ENCODE measurements around the gene FAM170B.

The FAM170B gene

DNA sequence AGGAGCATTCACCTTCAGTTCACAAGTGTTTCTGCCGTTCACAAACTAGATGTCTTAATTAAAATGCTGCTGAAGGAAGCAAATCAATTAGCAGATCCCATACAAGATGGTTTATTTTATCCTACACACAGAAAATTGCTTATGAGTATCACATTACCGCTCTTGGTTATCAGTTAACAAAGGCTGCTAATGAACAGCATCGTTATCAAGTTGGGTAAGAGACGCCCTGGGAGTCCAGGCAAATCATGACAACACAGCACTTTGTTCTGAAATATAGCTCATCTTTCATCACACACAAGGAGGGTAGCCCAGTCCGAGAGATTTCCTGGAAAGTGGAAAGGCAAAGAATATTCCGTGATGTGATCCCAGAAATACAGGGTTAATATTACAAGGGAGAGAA lies 20.8 kb upstream of the FAM170B start:
- H3K27ac ChIP-seq = no peak overlapping the region
- no peak for TF ChIP-seq ZFX (IDR thresholded peaks at IDR 0.05)
- no peak for TF ChIP-seq CTCF (conservative IDR thresholded peaks at IDR 0.05)

GRCh38 chr10:49153971-49154370 lies 20.1 kb upstream of the FAM170B start:
- no peak for TF ChIP-seq CTCF (conservative IDR thresholded peaks at IDR 0.05)
- TF ChIP-seq ZFX (IDR thresholded peaks at IDR 0.05) = no peak
- H3K27ac ChIP-seq = no peak overlapping the region

GRCh38 chr10:49153115-49153514 lies 19.3 kb upstream of the FAM170B start:
- no peak overlapping the region for H3K27ac ChIP-seq
- TF ChIP-seq ZFX (IDR thresholded peaks at IDR 0.05) = no peak
- TF ChIP-seq CTCF (conservative IDR thresholded peaks at IDR 0.05) = no peak

- TF ChIP-seq ZFX (IDR thresholded peaks at IDR 0.05) (no peak), CTCF (conservative IDR thresholded peaks at IDR 0.05) (no peak)
Observed at GRCh38 chr10:49152663-49153062, 18.8 kb upstream of the FAM170B start.

DNA sequence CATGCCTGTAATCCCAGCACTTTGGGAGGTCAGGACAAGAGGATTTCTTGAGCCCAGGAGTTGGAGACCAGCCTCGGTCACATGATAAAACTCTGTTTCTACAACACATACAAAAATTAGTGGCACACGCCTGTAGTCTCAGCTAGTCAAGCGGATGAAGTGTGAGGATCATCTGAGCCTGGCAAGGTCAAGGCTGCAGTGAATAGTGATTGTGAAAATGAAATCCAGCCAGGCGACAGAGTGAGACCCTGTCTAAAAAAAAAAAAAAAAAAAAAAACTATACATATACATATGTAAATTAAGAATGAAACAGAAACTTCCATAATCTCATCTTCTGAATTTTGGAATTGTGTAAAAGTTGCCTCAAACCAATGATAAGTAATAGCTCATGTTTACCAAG lies 18.2 kb upstream of the FAM170B start:
- no peak overlapping the region for H3K27ac ChIP-seq

More at GRCh38 chr10:49152663-49153062, 18.8 kb upstream of the FAM170B start:
- H3K27ac ChIP-seq = no peak overlapping the region

DNA sequence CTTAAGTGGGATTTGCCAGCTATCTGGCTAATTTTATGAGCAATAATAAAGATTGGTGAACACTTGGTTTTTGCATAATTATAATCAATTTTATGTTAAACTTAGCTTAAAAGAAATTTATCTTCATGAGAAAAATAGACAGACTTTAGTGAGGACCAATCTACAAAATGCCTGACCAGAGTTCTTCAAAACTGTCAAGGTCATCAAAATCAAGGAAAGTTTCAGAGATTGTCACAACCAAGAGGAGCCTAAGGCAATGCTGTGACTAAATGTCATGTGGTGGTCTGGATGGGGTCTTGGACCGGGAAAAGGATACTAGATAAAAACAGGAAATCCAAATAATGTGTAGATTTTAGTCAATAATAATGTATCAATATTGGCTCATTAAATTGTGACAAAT lies 17.7 kb upstream of the FAM170B start:
- TF ChIP-seq ZFX (IDR thresholded peaks at IDR 0.05) (no peak), CTCF (conservative IDR thresholded peaks at IDR 0.05) (no peak)

More for the DNA sequence above, 18.2 kb upstream of the FAM170B start:
- TF ChIP-seq CTCF (conservative IDR thresholded peaks at IDR 0.05) = no peak
- no peak for TF ChIP-seq ZFX (IDR thresholded peaks at IDR 0.05)

DNA sequence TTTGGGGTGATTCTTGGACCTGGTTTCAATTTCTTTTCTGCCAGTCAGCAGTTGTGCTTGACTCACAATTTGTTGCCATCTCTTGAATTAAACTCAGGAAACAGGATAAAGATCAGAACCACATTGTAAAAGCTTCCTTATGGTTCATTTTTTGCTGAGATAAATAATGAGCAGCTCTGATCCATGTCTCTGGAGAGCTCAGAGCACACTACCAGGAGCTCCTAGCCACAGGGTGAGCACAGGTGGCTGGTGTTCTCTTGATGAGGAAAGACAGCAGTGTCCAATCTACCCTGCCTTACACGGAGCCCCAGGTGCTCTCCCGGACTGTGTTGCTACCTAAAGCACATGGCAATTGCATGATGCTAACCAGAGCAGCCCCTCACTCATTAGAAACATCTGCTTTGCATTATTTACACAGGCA lies 17.2 kb upstream of the FAM170B start:
- TF ChIP-seq ZFX (IDR thresholded peaks at IDR 0.05) = no peak
- TF ChIP-seq CTCF (conservative IDR thresholded peaks at IDR 0.05) = no peak
- H3K27ac ChIP-seq = no peak overlapping the region

More for the DNA sequence above, 17.7 kb upstream of the FAM170B start:
- no peak overlapping the region for H3K27ac ChIP-seq

All from C4-2B (cell line).